ENCODE measurements around the gene ERP27.
A peak's percentile ranks its signal among the peaks of the same experiment; 100 is the strongest.

Gene ERP27

DNA sequence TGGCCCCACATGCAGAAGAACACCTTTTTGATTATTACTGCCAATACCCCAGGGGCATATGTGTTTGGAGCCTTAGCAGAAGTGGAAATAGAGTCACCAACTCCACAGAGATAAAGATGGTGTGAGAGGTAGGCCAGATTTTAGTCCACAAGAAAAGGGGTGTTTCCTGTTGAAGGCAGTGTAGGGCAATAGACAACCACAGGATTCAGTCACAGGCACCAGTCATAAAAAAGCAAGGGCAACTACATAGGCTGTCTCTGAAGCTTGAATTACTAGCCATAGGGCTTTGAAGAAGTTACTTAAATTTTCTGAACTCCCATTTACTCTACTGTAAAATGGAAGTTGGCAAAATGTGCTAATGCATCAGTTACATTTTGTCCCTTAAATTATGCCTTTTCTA is 18.9 kb downstream of the ERP27 start:
- Histone ChIP-seq H3K36me3 (ENCODE audit: control insufficient read depth, insufficient read depth, low read length) (peaks cover 2% of the 10 kb centered on the region), H2AFZ (no peak overlapping the region), H3K9me3 (ENCODE audit: control insufficient read depth, low read length) (no peaks in the 10 kb centered on the region), H3K4me1 (no peaks in the 10 kb centered on the region), H3K27me3 (ENCODE audit: control insufficient read depth, insufficient read depth, low read length) (no peaks in the 10 kb centered on the region), H3K4me2 (ENCODE audit: low read length) (no peak overlapping the region), H3K9ac (no peak overlapping the region), H3K27ac (no peak overlapping the region), H3K79me2 (no peaks in the 10 kb centered on the region), H3K4me3 (ENCODE audit: low read depth, low read length) (no peak overlapping the region)
- TF ChIP-seq, protein P1, sequence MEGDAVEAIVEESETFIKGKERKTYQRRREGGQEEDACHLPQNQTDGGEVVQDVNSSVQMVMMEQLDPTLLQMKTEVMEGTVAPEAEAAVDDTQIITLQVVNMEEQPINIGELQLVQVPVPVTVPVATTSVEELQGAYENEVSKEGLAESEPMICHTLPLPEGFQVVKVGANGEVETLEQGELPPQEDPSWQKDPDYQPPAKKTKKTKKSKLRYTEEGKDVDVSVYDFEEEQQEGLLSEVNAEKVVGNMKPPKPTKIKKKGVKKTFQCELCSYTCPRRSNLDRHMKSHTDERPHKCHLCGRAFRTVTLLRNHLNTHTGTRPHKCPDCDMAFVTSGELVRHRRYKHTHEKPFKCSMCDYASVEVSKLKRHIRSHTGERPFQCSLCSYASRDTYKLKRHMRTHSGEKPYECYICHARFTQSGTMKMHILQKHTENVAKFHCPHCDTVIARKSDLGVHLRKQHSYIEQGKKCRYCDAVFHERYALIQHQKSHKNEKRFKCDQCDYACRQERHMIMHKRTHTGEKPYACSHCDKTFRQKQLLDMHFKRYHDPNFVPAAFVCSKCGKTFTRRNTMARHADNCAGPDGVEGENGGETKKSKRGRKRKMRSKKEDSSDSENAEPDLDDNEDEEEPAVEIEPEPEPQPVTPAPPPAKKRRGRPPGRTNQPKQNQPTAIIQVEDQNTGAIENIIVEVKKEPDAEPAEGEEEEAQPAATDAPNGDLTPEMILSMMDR (IDR thresholded peaks at IDR 0.05), result no peak

DNA sequence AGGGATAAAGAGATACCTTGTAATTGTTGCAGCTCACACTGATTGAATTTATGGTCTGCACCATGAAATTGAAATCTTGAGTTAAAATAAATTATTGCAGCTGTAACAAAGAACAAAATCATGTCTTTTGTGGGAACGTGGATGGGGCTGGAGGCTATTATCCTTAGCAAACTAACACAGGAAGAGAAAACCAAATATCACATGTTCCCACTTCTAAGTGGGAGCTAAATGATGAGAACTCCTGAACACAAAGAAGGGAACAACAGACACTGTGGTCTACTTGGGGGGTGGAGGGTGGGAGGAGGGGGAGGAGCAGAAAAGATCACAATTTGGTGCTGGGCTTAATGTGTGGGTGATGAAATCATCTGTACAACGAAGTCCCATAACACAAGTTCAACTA is 22.6 kb downstream of the ERP27 start:
- H2AFZ ChIP-seq, result no peak overlapping the region
- no peak overlapping the region for H3K9ac ChIP-seq
- no peak overlapping the region for H3K4me2 ChIP-seq (ENCODE audit: low read length)
- H3K9me3 ChIP-seq (ENCODE audit: control insufficient read depth, low read length), result no peaks in the 10 kb centered on the region
- H3K27me3 ChIP-seq (ENCODE audit: control insufficient read depth, insufficient read depth, low read length), result no peaks in the 10 kb centered on the region
- H3K4me1 ChIP-seq, result no peaks in the 10 kb centered on the region
- H3K79me2 ChIP-seq, result no peaks in the 10 kb centered on the region
- H3K4me3 ChIP-seq (ENCODE audit: low read depth, low read length), result no peak overlapping the region
- no peaks in the 10 kb centered on the region for H3K36me3 ChIP-seq (ENCODE audit: control insufficient read depth, insufficient read depth, low read length)
- TF ChIP-seq, protein P1 (IDR thresholded peaks at IDR 0.05), result no peak
- H3K27ac ChIP-seq, result no peak overlapping the region

DNA sequence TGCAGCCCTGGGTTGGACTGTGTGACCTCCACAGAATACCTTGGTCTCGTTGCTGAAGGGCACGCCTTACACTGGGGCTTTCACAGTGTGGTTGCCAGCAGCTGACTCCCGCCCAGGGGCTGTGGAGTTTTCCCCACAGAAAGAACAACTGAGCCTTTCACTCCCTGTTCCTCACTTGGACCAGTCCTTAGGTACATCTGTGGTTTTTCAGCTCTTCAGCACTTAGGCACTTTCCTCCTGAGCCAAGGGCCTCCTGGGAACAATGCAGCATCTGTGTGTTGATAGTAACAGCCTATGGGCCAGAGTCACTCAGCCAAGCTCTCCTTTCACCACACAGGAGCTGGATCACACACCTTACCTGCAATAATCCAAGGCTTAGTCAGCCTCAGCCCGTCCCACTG is 25.0 kb downstream of the ERP27 start:
- H3K4me1 ChIP-seq, result no peaks in the 10 kb centered on the region
- TF ChIP-seq, protein P1 (IDR thresholded peaks at IDR 0.05), result no peak
- H3K4me3 ChIP-seq (ENCODE audit: low read depth, low read length), result no peak overlapping the region
- H3K79me2 ChIP-seq, result no peaks in the 10 kb centered on the region
- no peaks in the 10 kb centered on the region for H3K27me3 ChIP-seq (ENCODE audit: control insufficient read depth, insufficient read depth, low read length)
- H3K9ac ChIP-seq, result no peak overlapping the region
- H2AFZ ChIP-seq, result peak overlapping the region; percentile 25
- no peaks in the 10 kb centered on the region for H3K9me3 ChIP-seq (ENCODE audit: control insufficient read depth, low read length)
- H3K4me2 ChIP-seq (ENCODE audit: low read length), result no peak overlapping the region
- H3K36me3 ChIP-seq (ENCODE audit: control insufficient read depth, insufficient read depth, low read length), result no peaks in the 10 kb centered on the region
- no peak overlapping the region for H3K27ac ChIP-seq

GRCh38 chr12:14911131-14911530 is 27.2 kb downstream of the ERP27 start:
- H3K9me3 ChIP-seq (ENCODE audit: control insufficient read depth, low read length), result no peaks in the 10 kb centered on the region
- no peak overlapping the region for H3K4me2 ChIP-seq (ENCODE audit: low read length)
- no peak overlapping the region for H3K4me3 ChIP-seq (ENCODE audit: low read depth, low read length)
- no peaks in the 10 kb centered on the region for H3K36me3 ChIP-seq (ENCODE audit: control insufficient read depth, insufficient read depth, low read length)
- TF ChIP-seq, protein P1 (IDR thresholded peaks at IDR 0.05), result no peak
- no peak overlapping the region for H2AFZ ChIP-seq
- no peaks in the 10 kb centered on the region for H3K4me1 ChIP-seq
- no peaks in the 10 kb centered on the region for H3K79me2 ChIP-seq
- H3K27me3 ChIP-seq (ENCODE audit: control insufficient read depth, insufficient read depth, low read length), result no peaks in the 10 kb centered on the region
- no peak overlapping the region for H3K9ac ChIP-seq
- H3K27ac ChIP-seq, result no peak overlapping the region

DNA sequence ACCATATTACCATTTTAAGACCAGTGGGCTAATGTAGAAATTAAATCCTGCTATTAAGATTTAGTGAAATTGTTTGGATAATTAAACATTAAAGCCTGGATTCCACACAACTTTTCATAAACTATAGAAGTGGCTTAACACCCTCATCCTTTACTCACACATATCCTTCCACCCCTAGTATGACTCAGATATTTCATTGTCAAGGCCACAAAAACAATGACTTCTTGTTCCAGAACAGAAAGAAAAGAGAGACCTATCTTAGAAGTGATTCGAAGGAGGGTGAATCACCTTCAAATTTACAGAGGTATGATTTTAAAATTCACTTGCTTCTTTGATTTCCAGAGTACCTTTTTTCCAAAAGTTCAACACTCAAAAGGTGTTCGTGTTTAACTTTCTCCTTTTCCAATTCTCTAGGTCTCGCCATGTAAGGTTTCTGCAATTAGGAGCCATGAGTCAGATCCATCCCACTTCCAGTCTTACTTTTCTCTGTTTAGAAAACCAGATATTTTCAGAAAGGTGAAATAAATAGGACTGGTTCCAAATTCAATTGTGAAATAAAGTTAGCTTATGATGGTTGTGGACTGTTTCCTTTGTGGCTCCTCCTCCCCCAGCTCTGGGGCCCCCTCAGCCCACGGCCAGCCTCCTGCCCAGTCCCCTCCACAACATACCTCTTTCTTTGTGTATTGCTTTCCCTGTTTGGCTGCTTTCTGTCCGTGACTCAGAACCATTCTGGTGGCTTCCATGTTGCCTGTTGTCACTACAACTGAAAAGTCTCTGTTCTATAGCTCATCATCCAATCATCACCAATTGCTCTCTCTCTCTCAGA is 28.0 kb downstream of the ERP27 start:
- Histone ChIP-seq H3K36me3 (ENCODE audit: control insufficient read depth, insufficient read depth, low read length) (no peaks in the 10 kb centered on the region), H3K9ac (no peak overlapping the region), H3K4me2 (ENCODE audit: low read length) (no peak overlapping the region), H3K4me3 (ENCODE audit: low read depth, low read length) (no peak overlapping the region), H3K27ac (no peak overlapping the region), H3K79me2 (no peaks in the 10 kb centered on the region), H3K9me3 (ENCODE audit: control insufficient read depth, low read length) (no peaks in the 10 kb centered on the region), H3K4me1 (no peaks in the 10 kb centered on the region), H2AFZ (no peak overlapping the region), H3K27me3 (ENCODE audit: control insufficient read depth, insufficient read depth, low read length) (no peaks in the 10 kb centered on the region)
- TF ChIP-seq, protein P1 (IDR thresholded peaks at IDR 0.05), result no peak

Data from parathyroid adenoma (tissue), 2 donors.